GM12801 (cell line): ENCODE results near the gene HSBP1L1.

Experiments used
- TF ChIP-seq, protein P1 (sequence below): IDR thresholded peaks from one replicate; pipeline ENCODE4 v1.5.1; 2011; ENCODE audit warnings: control low read depth; ENCODE audit not compliant: insufficient read length; ENCODE audit errors: extremely low read depth

The HSBP1L1 gene

DNA sequence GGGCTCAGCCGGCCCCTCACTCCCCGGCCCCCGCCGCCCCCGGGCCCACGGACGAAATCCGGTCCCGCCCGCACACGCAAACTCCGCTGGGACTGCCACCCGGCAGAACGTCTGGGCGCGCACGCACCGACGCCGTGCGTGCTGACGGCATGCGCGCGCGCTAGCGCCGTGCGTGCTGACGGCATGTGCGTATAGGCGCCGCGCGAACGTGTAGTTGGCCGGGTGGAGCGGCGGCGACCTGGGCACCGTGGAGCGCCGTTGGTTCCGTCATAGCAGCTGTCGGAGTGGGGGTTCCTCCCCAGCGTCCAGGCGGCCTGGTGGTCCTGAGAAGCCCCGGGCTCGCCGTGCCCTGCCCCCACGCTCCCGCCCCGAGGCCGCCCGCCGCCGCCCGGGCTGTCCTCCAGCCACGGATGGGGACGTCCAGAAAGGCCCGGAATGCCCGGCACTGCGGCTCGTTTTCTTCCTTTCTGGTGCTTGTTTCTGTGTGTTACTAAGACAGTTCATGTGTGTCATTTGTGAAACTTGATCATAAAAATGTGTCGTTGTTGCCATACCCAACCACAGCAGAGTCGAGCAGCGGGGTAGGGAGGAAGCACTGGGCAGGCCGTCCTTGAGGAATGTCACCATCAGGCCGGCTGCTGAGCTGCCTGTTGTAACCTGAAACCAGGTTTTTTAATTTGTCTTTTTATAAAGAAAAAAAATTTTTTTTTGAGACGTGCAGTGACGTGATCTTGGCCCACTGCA lies 24.2 kb downstream of the HSBP1L1 start, which contains the start of gene TXNL4A:
TXNL4A (minus strand) TSS at position 113 of the 744 bp plus-strand sequence. CDS start 171 bp downstream, outside the sequence.
- TF ChIP-seq, protein P1, sequence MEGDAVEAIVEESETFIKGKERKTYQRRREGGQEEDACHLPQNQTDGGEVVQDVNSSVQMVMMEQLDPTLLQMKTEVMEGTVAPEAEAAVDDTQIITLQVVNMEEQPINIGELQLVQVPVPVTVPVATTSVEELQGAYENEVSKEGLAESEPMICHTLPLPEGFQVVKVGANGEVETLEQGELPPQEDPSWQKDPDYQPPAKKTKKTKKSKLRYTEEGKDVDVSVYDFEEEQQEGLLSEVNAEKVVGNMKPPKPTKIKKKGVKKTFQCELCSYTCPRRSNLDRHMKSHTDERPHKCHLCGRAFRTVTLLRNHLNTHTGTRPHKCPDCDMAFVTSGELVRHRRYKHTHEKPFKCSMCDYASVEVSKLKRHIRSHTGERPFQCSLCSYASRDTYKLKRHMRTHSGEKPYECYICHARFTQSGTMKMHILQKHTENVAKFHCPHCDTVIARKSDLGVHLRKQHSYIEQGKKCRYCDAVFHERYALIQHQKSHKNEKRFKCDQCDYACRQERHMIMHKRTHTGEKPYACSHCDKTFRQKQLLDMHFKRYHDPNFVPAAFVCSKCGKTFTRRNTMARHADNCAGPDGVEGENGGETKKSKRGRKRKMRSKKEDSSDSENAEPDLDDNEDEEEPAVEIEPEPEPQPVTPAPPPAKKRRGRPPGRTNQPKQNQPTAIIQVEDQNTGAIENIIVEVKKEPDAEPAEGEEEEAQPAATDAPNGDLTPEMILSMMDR = no peak

DNA sequence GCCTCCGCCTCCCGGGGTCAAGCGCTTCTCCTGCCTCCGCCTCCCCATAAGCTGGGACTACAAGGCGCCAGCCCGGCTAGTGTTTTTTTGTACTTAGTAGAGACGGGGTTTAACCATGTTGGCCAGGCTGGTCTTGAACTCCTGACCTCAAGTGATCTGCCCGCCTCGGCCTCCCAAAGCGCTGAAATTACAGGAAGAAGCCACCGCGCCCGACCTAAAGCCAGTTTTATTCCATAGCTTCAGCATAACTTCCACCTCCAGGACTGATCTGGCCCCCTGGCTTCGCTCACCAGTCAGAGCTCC lies 24.7 kb downstream of the HSBP1L1 start:
- TF ChIP-seq, protein P1 = no peak

DNA sequence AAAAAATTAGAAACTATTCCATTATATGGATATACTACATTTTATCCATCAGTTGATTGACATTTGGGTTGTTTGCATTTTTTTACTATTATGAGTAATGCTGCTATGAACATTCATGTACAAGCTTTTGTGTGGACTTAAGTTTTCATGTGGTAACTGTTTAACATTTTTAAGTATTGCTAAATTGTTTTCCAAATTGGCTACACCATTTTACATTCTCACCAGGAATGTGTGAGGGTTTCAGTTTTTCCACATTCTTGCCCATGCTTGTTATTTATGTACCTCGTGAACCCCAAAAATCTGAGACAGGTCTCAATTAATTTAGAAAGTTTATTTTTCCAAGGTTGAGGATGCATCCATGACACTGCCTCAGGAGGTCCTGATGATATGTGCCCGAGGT lies 27.1 kb downstream of the HSBP1L1 start:
- TF ChIP-seq, protein P1 = no peak

DNA sequence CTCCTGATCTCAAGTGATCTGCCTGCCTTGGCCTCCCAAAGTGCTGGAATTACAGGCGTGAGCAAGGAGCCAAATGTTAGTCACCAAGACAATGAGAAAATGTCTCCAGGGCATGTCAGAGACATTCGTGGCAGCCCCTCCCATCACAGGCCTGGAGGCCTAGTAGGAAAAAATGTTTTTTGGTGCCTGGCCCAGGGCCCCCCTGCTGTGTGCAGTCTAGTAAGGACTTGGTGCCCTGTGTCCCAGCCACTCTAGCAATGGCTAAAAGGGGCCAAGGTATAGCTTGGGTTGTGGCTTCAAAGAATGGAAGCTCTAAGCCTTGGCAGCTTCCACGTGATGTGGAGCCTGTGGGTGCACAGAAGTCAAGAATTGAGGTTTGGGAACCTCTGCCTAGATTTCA lies 36.4 kb downstream of the HSBP1L1 start:
- TF ChIP-seq, protein P1 = no peak

GRCh38 chr18:80002468-80002867 lies 38.0 kb downstream of the HSBP1L1 start:
- TF ChIP-seq, protein P1 = no peak

DNA sequence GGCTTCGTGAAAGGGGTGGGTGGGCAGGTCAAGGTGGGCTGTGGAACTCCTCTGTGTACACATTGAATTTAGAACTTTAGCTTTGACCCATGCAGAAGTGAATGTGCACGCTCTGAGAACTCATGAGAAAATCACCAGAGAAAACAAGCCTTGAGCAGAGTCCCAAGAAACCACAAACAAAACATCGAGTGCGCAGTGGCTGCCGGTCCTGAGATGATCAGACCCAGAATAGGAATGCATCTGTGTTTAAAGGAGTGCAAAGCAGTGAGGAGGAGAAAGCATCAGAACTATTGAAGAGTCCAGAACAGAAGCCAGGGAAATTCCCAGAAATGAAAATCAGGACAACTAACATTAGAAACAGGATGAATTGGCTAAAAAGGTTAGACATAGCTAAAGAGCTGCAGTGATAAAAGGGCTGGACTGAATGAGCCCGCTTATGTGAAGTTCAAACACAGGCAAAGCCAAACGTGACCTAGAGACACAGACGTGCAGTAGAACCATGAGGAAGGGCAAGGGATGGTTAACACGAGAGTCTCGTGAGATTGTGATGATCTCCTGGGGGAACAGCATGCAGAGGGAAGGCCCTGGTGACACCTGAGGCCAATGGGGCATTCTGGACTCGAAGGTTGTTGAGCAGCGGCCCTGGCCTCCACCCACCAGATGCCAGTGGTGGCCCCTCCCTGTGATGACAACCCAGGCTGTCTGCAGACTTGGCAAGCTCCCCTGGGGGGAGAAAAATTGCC lies 40.3 kb downstream of the HSBP1L1 start:
- TF ChIP-seq, protein P1 = no peak

- TF ChIP-seq, protein P1 = no peak
Measured at GRCh38 chr18:80006724-80007123, 42.3 kb downstream of the HSBP1L1 start.
